ENCODE results near the gene ATP8B4. TPM values are rescaled to one million over a fixed set of nuclear protein-coding genes. Genes with fewer than 3 reads are reported as not detected.

Gene ATP8B4
- total RNA-seq, 1 donor from 2014 or later = not detected

DNA sequence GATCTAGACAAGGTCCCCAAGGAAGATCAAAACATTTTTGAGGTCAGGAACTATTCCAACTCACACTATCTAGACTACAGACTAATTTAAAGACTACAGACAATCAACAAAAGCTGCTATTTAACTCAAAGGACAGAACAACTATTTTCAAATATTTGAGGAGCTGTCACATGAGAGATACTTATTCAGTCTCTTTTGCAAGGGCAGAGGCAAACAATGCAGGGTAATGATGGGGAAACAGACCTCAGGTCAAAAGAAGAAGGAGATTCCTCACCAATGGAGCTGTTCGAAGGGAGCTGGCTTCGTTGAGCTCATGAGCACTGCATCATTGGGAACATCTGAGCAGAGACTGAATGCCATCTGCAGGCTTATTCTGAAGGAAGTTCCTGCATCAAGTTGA is 266.3 kb downstream of the ATP8B4 start:
- TF ChIP-seq, protein P1, sequence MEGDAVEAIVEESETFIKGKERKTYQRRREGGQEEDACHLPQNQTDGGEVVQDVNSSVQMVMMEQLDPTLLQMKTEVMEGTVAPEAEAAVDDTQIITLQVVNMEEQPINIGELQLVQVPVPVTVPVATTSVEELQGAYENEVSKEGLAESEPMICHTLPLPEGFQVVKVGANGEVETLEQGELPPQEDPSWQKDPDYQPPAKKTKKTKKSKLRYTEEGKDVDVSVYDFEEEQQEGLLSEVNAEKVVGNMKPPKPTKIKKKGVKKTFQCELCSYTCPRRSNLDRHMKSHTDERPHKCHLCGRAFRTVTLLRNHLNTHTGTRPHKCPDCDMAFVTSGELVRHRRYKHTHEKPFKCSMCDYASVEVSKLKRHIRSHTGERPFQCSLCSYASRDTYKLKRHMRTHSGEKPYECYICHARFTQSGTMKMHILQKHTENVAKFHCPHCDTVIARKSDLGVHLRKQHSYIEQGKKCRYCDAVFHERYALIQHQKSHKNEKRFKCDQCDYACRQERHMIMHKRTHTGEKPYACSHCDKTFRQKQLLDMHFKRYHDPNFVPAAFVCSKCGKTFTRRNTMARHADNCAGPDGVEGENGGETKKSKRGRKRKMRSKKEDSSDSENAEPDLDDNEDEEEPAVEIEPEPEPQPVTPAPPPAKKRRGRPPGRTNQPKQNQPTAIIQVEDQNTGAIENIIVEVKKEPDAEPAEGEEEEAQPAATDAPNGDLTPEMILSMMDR (conservative IDR thresholded peaks at IDR 0.05) = no peak
- peaks cover 10% of the 10 kb centered on the region for H3K9me3 Mint-ChIP-seq
- H3K27me3 Mint-ChIP-seq (ENCODE audit: low read depth) = no peaks in the 10 kb centered on the region
- no peaks in the 10 kb centered on the region for H3K4me1 Mint-ChIP-seq
- no peak for DNase-seq (ENCODE audit: low read depth, low spot score)
- H3K36me3 Mint-ChIP-seq (ENCODE audit: low read depth) = no peaks in the 10 kb centered on the region
- no peak overlapping the region for H3K4me3 Mint-ChIP-seq
- H3K27ac Mint-ChIP-seq (ENCODE audit: unreplicated experiment) = no peak overlapping the region

GRCh38 chr15:49848807-49849206 is 270.2 kb downstream of the ATP8B4 start:
- Mint-ChIP-seq H3K4me3 (no peak overlapping the region), H3K27me3 (ENCODE audit: low read depth) (no peaks in the 10 kb centered on the region), H3K9me3 (peaks cover 10% of the 10 kb centered on the region), H3K36me3 (ENCODE audit: low read depth) (no peaks in the 10 kb centered on the region), H3K27ac (ENCODE audit: unreplicated experiment) (no peak overlapping the region), H3K4me1 (no peaks in the 10 kb centered on the region)
- TF ChIP-seq, protein P1 (conservative IDR thresholded peaks at IDR 0.05) = no peak
- no peak for DNase-seq (ENCODE audit: low read depth, low spot score)

GRCh38 chr15:49848282-49848724 is 270.7 kb downstream of the ATP8B4 start:
- Mint-ChIP-seq H3K9me3 (peaks cover 10% of the 10 kb centered on the region), H3K36me3 (ENCODE audit: low read depth) (no peaks in the 10 kb centered on the region), H3K27ac (ENCODE audit: unreplicated experiment) (no peak overlapping the region), H3K4me1 (no peaks in the 10 kb centered on the region), H3K4me3 (no peak overlapping the region), H3K27me3 (ENCODE audit: low read depth) (no peaks in the 10 kb centered on the region)
- DNase-seq (ENCODE audit: low read depth, low spot score) = no peak
- TF ChIP-seq, protein P1 (conservative IDR thresholded peaks at IDR 0.05) = no peak

DNA sequence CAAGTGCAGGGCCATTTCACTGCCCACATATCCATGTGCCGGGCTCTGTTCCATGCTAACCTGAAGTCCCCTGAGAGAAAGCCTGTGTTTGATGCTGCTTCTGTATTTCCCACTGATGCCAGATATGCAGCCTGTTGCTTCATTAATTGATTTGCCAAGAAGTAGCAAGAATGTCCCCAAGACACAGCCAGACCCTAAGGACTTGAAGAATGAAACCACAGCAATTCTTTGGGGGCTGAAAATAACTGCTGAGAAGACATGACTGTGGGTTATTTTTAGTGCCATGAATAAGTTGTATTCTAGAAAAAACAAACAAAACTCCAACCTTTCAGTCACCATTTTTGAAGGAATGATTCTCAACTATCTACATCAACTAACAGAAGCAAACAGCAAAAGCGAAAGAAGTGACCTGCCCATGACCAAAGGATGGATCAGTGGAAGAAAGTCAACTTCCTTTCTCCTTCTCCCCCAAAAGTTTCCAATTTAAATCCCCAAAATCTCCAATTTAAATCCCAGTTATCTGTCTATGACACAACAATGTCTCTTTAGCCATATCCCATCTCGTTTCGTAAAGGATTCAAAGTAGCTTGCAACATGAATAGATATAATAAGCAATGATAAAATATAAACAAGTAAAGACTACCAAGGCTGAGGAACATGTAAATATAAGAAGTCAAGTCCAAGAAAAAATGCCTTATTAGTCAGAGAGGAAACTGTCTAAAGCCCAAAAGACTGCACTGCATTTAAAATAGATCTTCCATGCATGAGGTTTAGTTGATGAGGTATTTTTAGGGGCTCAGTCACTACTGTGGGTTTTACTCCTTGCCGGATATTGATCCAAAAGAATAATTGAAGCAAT is 271.4 kb downstream of the ATP8B4 start:
- DNase-seq (ENCODE audit: low read depth, low spot score) = no peak
- TF ChIP-seq, protein P1 (conservative IDR thresholded peaks at IDR 0.05) = no peak
- Mint-ChIP-seq H3K36me3 (ENCODE audit: low read depth) (no peaks in the 10 kb centered on the region), H3K4me3 (no peak overlapping the region), H3K27me3 (ENCODE audit: low read depth) (no peaks in the 10 kb centered on the region), H3K27ac (ENCODE audit: unreplicated experiment) (no peak overlapping the region), H3K4me1 (no peaks in the 10 kb centered on the region), H3K9me3 (peaks cover 15% of the 10 kb centered on the region)

GRCh38 chr15:49844390-49844789 is 274.6 kb downstream of the ATP8B4 start:
- no peaks in the 10 kb centered on the region for H3K36me3 Mint-ChIP-seq (ENCODE audit: low read depth)
- H3K4me1 Mint-ChIP-seq = no peaks in the 10 kb centered on the region

More at GRCh38 chr15:49844390-49844789, 274.6 kb downstream of the ATP8B4 start:
- DNase-seq (ENCODE audit: low read depth, low spot score) = no peak
- Mint-ChIP-seq H3K9me3 (peaks cover 10% of the 10 kb centered on the region), H3K4me3 (no peak overlapping the region), H3K27me3 (ENCODE audit: low read depth) (no peaks in the 10 kb centered on the region), H3K27ac (ENCODE audit: unreplicated experiment) (no peak overlapping the region)
- TF ChIP-seq, protein P1 (conservative IDR thresholded peaks at IDR 0.05) = no peak

All from neural crest cell (in vitro differentiated cells).